GM21528 (cell line): Measurements from ENCODE around the gene CCNJL.

Experiments
- ATAC-seq: cut with Tn5 transposase; IDR thresholded peaks from one replicate; pipeline ENCODE4 v1.9.1; 2021; ENCODE audit warnings: mild to moderate bottlenecking, moderate library complexity; ENCODE audit not compliant: unreplicated experiment, low FRiP score

The CCNJL gene

GRCh38 chr5:160293901-160294561 is 18.3 kb downstream of the CCNJL start:
- no peak for ATAC-seq

- ATAC-seq, result no peak
Measured at GRCh38 chr5:160293386-160293785, 19.0 kb downstream of the CCNJL start.

- ATAC-seq, result no peak
Measured at GRCh38 chr5:160291467-160291866, 20.9 kb downstream of the CCNJL start.

- no peak for ATAC-seq
Measured at GRCh38 chr5:160290751-160291150, 21.6 kb downstream of the CCNJL start.

- no peak for ATAC-seq
Measured at GRCh38 chr5:160289721-160290120, 22.6 kb downstream of the CCNJL start.

- ATAC-seq, result no peak
Measured at GRCh38 chr5:160289356-160289651, 23.1 kb downstream of the CCNJL start.

- ATAC-seq, result no peak
Measured at GRCh38 chr5:160287378-160288051, 24.8 kb downstream of the CCNJL start.

- no peak for ATAC-seq
Measured at GRCh38 chr5:160286947-160287346, 25.4 kb downstream of the CCNJL start.

GRCh38 chr5:160285316-160285715 is 27.0 kb downstream of the CCNJL start:
- no peak for ATAC-seq

- ATAC-seq, result no peak
Measured at GRCh38 chr5:160284291-160284873, 28.0 kb downstream of the CCNJL start.

GRCh38 chr5:160281275-160281674 is 31.1 kb downstream of the CCNJL start:
- no peak for ATAC-seq

- no peak for ATAC-seq
Measured at GRCh38 chr5:160280384-160281095, 31.8 kb downstream of the CCNJL start.

GRCh38 chr5:160278343-160278742 is 34.0 kb downstream of the CCNJL start:
- ATAC-seq, result no peak

- ATAC-seq, result no peak
Measured at GRCh38 chr5:160274483-160274931, 37.9 kb downstream of the CCNJL start.

GRCh38 chr5:160272889-160273288 is 39.5 kb downstream of the CCNJL start:
- no peak for ATAC-seq

- no peak for ATAC-seq
Measured at GRCh38 chr5:160272264-160272663, 40.1 kb downstream of the CCNJL start.

GRCh38 chr5:160271836-160272235 is 40.5 kb downstream of the CCNJL start:
- no peak for ATAC-seq

GRCh38 chr5:160271396-160271795 is 41.0 kb downstream of the CCNJL start:
- ATAC-seq, result no peak

GRCh38 chr5:160270704-160271103 is 41.7 kb downstream of the CCNJL start:
- no peak for ATAC-seq

GRCh38 chr5:160269017-160269416 is 43.3 kb downstream of the CCNJL start:
- ATAC-seq, result no peak

- ATAC-seq, result no peak
Measured at GRCh38 chr5:160268121-160268520, 44.2 kb downstream of the CCNJL start.
